ENCODE data around the gene CHRNA4. TPM values are rescaled to one million over a fixed set of nuclear protein-coding genes. Genes with fewer than 3 reads are reported as not detected.

The CHRNA4 gene
- total RNA-seq, 2 experiments from 2014 or later: not detected

DNA sequence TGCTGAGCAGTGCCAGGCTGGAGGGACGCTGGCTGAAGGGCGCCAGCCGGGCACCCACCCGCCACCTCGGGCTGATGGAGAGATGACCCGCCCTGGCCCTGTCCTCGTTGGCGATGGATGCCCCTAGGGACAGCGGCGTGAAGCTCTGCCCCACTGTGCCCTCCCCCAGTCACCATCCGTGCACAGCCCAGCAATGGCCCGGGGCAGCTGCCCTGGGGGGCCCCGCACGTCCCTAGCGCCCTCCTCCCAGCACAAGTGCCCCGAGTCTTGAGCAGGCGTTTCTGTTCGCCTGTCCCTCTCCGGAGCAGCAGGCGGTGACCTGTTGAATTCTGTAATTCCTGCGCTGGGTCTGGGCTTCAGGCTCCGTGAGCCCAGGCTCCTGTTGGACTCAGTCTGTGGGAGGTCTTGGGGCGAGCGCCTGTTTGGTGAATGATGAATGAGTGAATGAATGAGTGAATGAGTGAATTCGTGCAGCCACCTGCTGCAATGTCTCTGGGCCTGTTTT is 36.8 kb upstream of the CHRNA4 start:
- ATAC-seq (no peak), DNase-seq (no peak)
- Mint-ChIP-seq H3K4me1 (ENCODE audit: low read depth) (no peaks in the 10 kb centered on the region), H3K9me3 (no peaks in the 10 kb centered on the region), H3K27ac (no peak overlapping the region), H3K27me3 (no peaks in the 10 kb centered on the region), H3K4me3 (no peak overlapping the region), H3K36me3 (ENCODE audit: low read depth) (no peaks in the 10 kb centered on the region)
- no peak for TF ChIP-seq CTCF (IDR thresholded peaks at IDR 0.05)
- intact Hi-C loops (cut with micrococcal nuclease): no loop called here
- CTCF ChIA-PET: no interaction called here
- POLR2A ChIA-PET: no interaction called here

DNA sequence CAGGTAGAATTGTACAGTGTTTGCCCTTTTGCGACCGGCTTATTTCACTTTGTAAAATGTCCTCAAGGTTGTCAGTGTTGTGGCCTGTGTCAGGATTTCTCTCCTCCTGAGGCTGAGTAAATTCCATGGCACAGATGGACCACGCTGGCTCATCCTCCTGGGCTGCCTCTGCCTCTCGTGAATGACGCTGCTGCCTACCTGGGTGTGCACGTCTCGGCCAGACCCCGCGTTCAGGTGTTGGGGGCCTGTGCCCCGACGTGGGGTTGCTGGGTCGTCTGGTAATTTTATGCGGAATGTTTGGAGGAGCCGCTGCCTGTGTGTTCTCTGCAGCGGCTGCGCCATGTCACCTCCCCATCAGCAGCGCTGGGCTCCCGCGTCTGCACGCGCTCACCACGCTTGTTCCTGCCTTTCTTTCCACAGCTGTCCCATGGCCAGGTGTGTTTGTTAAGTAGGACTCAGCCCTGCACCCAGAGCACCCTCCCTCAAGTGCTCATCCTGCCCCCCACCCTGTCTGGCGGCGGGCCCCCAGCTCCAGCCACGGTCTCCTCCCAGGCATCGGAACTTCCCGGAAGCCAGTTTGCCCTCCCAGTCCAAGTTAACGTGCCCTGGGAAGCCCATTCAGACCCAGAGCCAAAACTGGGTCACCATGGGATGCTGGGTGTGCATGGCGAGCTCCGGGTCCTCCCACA is 36.1 kb upstream of the CHRNA4 start:
- POLR2A ChIA-PET: no interaction called here
- H3K9me3 Mint-ChIP-seq: no peaks in the 10 kb centered on the region
- no peaks in the 10 kb centered on the region for H3K4me1 Mint-ChIP-seq (ENCODE audit: low read depth)
- no peak for TF ChIP-seq CTCF (IDR thresholded peaks at IDR 0.05)
- intact Hi-C loops (cut with micrococcal nuclease): no loop called here
- ATAC-seq (no peak), DNase-seq (no peak)
- no peaks in the 10 kb centered on the region for H3K36me3 Mint-ChIP-seq (ENCODE audit: low read depth)
- H3K27me3 Mint-ChIP-seq: peaks cover 1% of the 10 kb centered on the region
- H3K4me3 Mint-ChIP-seq: no peak overlapping the region
- CTCF ChIA-PET: no interaction called here
- H3K27ac Mint-ChIP-seq: no peak overlapping the region

DNA sequence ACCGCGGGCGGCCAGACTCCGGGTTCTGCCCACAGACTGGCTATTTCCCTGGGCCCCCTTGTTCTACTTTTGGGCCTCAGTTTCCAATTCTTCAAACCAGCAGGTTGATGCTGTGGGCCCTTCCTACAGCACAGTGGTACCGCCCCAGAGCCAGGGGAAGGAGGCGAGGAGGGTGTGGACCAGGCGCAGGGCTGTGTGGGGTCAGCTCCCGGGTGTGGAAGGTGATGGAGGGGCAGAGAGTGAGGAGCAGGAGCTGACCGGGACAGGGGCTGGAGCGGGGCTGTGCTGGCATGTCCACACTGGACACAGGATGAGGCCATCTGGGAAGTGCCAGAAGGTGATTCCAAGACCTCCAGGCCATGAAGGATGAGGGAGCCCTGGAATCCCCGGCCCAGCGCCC is 35.2 kb upstream of the CHRNA4 start:
- CTCF ChIA-PET: no interaction called here
- no peak for ATAC-seq

DNA sequence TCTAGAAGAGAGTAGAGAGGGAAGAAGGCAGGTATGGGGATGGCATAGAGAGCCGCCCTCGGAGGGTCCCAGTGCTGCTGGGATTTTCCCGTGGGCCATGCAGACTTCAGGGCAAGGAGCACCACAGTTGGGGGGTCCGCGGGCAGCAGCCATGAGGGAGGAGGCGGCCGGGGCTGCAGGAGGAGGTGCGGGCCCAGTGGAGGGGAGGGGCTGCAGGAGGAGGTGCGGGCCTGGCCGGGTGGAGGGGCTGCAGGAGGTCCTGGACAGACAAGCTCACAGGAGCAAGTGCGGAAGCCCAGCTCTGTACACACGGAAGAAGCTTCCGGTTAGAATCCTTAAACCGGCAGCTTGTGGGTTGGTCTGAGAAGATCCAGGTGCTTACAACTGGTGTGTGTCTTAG is 34.6 kb upstream of the CHRNA4 start:
- ChIA-PET POLR2A (no interaction called here), CTCF (no interaction called here)
- peaks cover 2% of the 10 kb centered on the region for H3K27me3 Mint-ChIP-seq
- TF ChIP-seq CTCF (IDR thresholded peaks at IDR 0.05): no peak
- no peaks in the 10 kb centered on the region for H3K4me1 Mint-ChIP-seq (ENCODE audit: low read depth)
- intact Hi-C loops (cut with micrococcal nuclease): no loop called here
- DNase-seq (no peak), ATAC-seq (no peak)
- no peaks in the 10 kb centered on the region for H3K36me3 Mint-ChIP-seq (ENCODE audit: low read depth)
- H3K4me3 Mint-ChIP-seq: no peak overlapping the region
- H3K27ac Mint-ChIP-seq: no peak overlapping the region
- no peaks in the 10 kb centered on the region for H3K9me3 Mint-ChIP-seq

More for the DNA sequence above, 35.2 kb upstream of the CHRNA4 start:
- no peak for TF ChIP-seq CTCF (IDR thresholded peaks at IDR 0.05)
- H3K9me3 Mint-ChIP-seq: no peaks in the 10 kb centered on the region
- H3K4me3 Mint-ChIP-seq: no peak overlapping the region
- no peak overlapping the region for H3K27ac Mint-ChIP-seq
- peaks cover 2% of the 10 kb centered on the region for H3K27me3 Mint-ChIP-seq
- H3K4me1 Mint-ChIP-seq (ENCODE audit: low read depth): no peaks in the 10 kb centered on the region
- H3K36me3 Mint-ChIP-seq (ENCODE audit: low read depth): no peaks in the 10 kb centered on the region
- DNase-seq: no peak
- intact Hi-C loops (cut with micrococcal nuclease): no loop called here
- POLR2A ChIA-PET: no interaction called here

DNA sequence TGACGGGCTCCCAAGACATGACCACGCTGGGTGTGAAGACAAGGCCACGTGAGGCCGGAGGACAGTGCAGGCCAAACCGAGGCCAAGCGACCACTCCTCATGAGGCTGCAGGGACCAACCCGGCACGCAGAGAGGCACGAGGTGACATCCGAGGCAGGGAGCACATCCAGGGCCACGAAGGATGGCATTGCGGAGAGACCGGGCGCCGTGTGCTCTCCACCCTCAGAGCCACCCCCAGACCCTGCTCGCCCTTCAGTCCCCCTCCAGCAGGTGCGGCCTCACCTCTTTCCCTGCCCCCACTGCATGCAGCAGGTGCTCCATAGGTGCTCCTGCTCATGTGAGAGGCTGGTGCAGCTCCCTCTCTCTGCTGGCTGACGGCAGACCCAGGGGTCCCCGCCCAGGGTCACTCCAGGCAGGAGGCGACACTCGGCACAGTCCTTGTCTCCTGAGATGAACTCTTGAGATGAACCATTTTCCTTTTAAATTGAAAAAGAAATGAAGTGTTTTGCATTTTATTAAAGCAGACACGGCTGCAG is 33.8 kb upstream of the CHRNA4 start:
- intact Hi-C loops (cut with micrococcal nuclease): no loop called here
- no peak for ATAC-seq
- TF ChIP-seq CTCF (IDR thresholded peaks at IDR 0.05): no peak
- Mint-ChIP-seq H3K27me3 (peaks cover 2% of the 10 kb centered on the region), H3K36me3 (ENCODE audit: low read depth) (no peaks in the 10 kb centered on the region), H3K9me3 (no peaks in the 10 kb centered on the region), H3K4me1 (ENCODE audit: low read depth) (no peaks in the 10 kb centered on the region), H3K27ac (no peak overlapping the region), H3K4me3 (no peak overlapping the region)
- CTCF ChIA-PET: no interaction called here
- DNase-seq: no peak
- POLR2A ChIA-PET: no interaction called here
